ENCODE results near the gene CFAP65.

Gene CFAP65

DNA sequence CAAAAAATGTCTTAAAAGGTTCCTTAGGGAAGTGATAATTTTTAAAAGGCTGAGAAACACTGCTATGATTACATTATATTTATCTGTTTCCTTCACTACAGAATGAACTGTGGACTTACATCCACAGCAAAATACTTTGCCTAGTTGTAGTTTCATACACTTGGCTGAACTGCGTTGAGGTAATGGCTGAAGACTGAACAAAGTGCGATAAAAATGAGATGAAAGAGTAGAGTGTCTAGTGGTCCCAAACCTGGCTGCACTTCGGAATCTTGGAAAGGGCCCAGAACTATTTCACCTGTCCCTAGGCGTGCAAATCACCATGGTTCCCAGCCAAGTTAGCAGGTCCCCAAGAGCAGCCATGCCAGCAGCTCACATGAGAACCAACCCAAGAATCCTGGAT, 37.6 kb upstream of the CFAP65 start:
- TF ChIP-seq, protein P1, sequence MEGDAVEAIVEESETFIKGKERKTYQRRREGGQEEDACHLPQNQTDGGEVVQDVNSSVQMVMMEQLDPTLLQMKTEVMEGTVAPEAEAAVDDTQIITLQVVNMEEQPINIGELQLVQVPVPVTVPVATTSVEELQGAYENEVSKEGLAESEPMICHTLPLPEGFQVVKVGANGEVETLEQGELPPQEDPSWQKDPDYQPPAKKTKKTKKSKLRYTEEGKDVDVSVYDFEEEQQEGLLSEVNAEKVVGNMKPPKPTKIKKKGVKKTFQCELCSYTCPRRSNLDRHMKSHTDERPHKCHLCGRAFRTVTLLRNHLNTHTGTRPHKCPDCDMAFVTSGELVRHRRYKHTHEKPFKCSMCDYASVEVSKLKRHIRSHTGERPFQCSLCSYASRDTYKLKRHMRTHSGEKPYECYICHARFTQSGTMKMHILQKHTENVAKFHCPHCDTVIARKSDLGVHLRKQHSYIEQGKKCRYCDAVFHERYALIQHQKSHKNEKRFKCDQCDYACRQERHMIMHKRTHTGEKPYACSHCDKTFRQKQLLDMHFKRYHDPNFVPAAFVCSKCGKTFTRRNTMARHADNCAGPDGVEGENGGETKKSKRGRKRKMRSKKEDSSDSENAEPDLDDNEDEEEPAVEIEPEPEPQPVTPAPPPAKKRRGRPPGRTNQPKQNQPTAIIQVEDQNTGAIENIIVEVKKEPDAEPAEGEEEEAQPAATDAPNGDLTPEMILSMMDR (conservative IDR thresholded peaks at IDR 0.05; ENCODE audit: control insufficient read depth, insufficient read depth, low read depth, low read length) = no peak
- no peak for DNase-seq (ENCODE audit: low read depth)
- H3K4me3 ChIP-seq (ENCODE audit: control insufficient read depth, low read depth, low read length) = no peak overlapping the region

DNA sequence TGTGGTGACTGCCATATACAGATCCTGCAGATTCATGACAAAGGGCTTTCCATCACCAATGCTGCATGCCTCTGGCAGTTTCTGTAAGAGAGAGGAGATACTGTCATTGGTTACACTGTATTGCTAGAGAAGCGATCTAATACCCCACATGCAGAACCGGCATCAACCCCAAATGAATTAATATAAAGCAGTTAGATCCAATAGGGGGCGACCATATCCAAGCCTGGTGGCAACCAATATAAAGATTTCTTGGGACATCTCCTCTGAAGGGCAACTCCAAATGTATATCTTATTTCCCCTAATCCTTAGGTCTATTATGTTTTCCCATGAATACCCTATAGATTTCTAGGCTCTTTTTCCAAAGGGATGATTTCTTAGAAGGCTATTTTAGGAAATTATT, 36.8 kb upstream of the CFAP65 start:
- TF ChIP-seq, protein P1 (conservative IDR thresholded peaks at IDR 0.05; ENCODE audit: control insufficient read depth, insufficient read depth, low read depth, low read length) = peak; percentile 37
- no peak overlapping the region for H3K4me3 ChIP-seq (ENCODE audit: control insufficient read depth, low read depth, low read length)
- peak; percentile 13 for DNase-seq (ENCODE audit: low read depth)

DNA sequence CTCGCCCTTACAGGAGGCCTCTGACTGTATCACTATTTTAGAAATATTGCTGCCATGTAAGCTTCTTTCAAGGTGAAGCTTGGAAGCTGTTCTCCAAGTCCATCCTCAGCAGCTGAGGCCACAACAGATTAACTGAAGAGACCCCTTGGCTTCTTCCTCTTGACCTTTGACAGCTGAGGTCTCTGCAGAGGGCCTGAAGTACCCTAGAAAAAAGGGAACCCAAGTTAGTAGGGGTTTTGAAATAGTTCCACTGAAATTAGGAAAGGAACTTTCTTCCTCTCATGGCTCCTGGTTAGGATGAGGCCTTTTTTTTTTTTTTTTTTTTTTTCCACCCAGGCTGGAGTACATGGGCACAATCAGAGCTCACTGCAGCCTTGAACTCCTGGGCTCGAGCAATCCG, 34.9 kb upstream of the CFAP65 start:
- DNase-seq (ENCODE audit: low read depth) = no peak
- no peak overlapping the region for H3K4me3 ChIP-seq (ENCODE audit: control insufficient read depth, low read depth, low read length)
- TF ChIP-seq, protein P1 (conservative IDR thresholded peaks at IDR 0.05; ENCODE audit: control insufficient read depth, insufficient read depth, low read depth, low read length) = no peak

DNA sequence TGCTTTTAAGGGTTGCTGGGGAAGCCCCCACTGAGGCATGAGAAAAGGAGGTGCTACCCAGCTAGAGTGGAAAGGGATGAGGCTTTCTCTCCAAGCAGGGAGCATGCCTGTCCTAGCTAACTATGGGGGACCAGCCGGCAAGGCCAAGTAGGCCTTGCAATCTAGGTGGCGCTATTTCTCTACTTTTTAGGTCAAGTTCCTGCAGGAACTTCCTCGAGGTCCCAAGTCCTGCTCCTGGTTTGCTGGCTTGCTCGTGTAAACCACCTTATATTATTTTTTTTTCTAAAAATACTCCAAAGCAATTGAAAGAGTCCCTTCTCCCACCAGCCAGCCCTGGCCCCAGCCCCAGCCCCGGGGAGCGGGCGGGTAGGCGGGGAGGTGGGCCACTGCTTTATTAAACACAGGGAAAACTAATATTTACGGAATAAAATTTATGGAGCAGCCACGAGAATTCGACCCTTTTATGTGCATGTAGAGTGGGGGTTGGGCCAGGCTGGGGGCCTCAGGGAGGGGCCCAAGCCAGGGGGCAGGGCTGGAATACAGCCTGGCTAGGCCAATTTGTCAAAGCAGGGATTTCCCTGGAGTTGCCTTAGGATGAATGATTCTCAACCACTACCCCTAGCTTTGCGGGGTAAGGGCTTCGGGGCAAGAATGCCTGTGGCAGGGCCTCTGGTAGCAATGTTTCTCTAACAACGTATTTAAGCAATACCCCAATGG, 32.3 kb upstream of the CFAP65 start:
- H3K4me3 ChIP-seq (ENCODE audit: control insufficient read depth, low read depth, low read length) = no peak overlapping the region
- TF ChIP-seq, protein P1 (conservative IDR thresholded peaks at IDR 0.05; ENCODE audit: control insufficient read depth, insufficient read depth, low read depth, low read length) = peak; percentile 81
- DNase-seq (ENCODE audit: low read depth) = peak; percentile 76

GRCh38 chr2:219072741-219073250, 31.5 kb upstream of the CFAP65 start:
- no peak for DNase-seq (ENCODE audit: low read depth)
- no peak overlapping the region for H3K4me3 ChIP-seq (ENCODE audit: control insufficient read depth, low read depth, low read length)
- TF ChIP-seq, protein P1 (conservative IDR thresholded peaks at IDR 0.05; ENCODE audit: control insufficient read depth, insufficient read depth, low read depth, low read length) = no peak

GRCh38 chr2:219071131-219071816, 30.0 kb upstream of the CFAP65 start:
- TF ChIP-seq, protein P1 (conservative IDR thresholded peaks at IDR 0.05; ENCODE audit: control insufficient read depth, insufficient read depth, low read depth, low read length) = no peak
- peak; percentile 55 for DNase-seq (ENCODE audit: low read depth)
- no peak overlapping the region for H3K4me3 ChIP-seq (ENCODE audit: control insufficient read depth, low read depth, low read length)
